HepG2 (cell line): ENCODE data around the gene AGO4. TPM values are rescaled to one million over a fixed set of nuclear protein-coding genes. Genes with fewer than 3 reads are reported as not detected.
"Not testable (repeated sequence)": the region's sequence is repeated elsewhere in the genome, so short reads cannot be mapped to it uniquely, and the experiment has no call there.

Source experiments
- ATAC-seq: fragments of 200-7000 bp; cut with Tn5 transposase; 3 replicates; pipeline ENCODE4 v1.9.1; 2020; ENCODE audit warnings: mild to moderate bottlenecking, moderate library complexity
- BruUV-seq: library from RNA; stranded (reverse); fragments of 400-500 nt; replicated peaks from 2 replicates; lab custom pipeline; 2021; lab: Mats Ljungman, UMichigan
- CTCF ChIA-PET: fragments of 300-600 bp; formaldehyde crosslinking; extraction: SDS; loops from one replicate; lab custom pipeline; 2021; ENCODE audit warnings: low total read pairs, inconsistent platforms, low intra/inter-chr PET ratio; lab: Yijun Ruan, JAX
- POLR2A ChIA-PET: fragments of 350-600 bp; sonication (Branson Sonifier 250); formaldehyde crosslinking; loops from one replicate; lab custom pipeline; 2020; ENCODE audit warnings: antibody characterized with exemption, inconsistent platforms; lab: Yijun Ruan, JAX
- DNase-seq: peaks from one replicate; pipeline ENCODE4 v3.0.0-alpha.2; 2015; ENCODE audit warnings: low spot score
- FAIRE-seq: peaks from 3 replicates; lab custom pipeline; 2011; peaks lifted over from hg19 to GRCh38; lab: Jason Lieb, UNC
- H2AFZ ChIP-seq: one replicate; pipeline ENCODE4 v1.6.1; 2011; ENCODE audit warnings: low read length, inconsistent platforms
- H3K27ac ChIP-seq: fragments of 300-600 bp; 3 replicates; pipeline ENCODE4 v1.8.0; 2011; ENCODE audit warnings: mixed run types, mild to moderate bottlenecking, mixed read lengths, low read length, inconsistent platforms; ENCODE audit not compliant: insufficient read depth; ENCODE audit errors: extremely low read length
- H3K27me3 ChIP-seq, 2 experiments: fragments of 200-600 bp in 1 of 2; 2 replicates in 1 of 2; 3 replicates in 1 of 2; pipeline versions ENCODE4 v1.6.0 to v1.8.0; 2011; ENCODE audit warnings: low read length in 2 of 2, mild to moderate bottlenecking in 2 of 2, moderate library complexity in 2 of 2, inconsistent platforms in 1 of 2; ENCODE audit not compliant: insufficient read depth in 2 of 2, control insufficient read depth in 1 of 2
- H3K36me3 ChIP-seq, 2 experiments: fragments of 200-600 bp in 1 of 2; replicated peaks in 1 of 2; 2 replicates in 1 of 2; 3 replicates in 1 of 2; pipeline versions ENCODE4 v1.5.1 to v1.8.0; 2011; ENCODE audit warnings: low read length in 2 of 2, inconsistent platforms in 1 of 2; ENCODE audit not compliant: insufficient read depth in 2 of 2, control insufficient read depth in 1 of 2
- H3K4me1 ChIP-seq: 2 replicates; pipeline ENCODE4 v1.5.1; 2012; ENCODE audit warnings: low read length, inconsistent platforms; ENCODE audit not compliant: insufficient read depth
- H3K4me2 ChIP-seq: 2 replicates; pipeline ENCODE4 v1.6.0; 2011; ENCODE audit warnings: low read depth, low read length, inconsistent platforms
- H3K4me3 ChIP-seq, 3 experiments: fragments of 200-600 bp in 1 of 3; sonication (generic), shearing (Covaris generic) in 1 of 3; replicated peaks in 1 of 3; 2 replicates each; pipeline ENCODE4 v1.5.1; 2011 to 2016; ENCODE audit warnings: low read length in 3 of 3, inconsistent platforms in 2 of 3, low read depth in 2 of 3, mild to moderate bottlenecking in 2 of 3, control low read depth in 1 of 3, mixed read lengths in 1 of 3; ENCODE audit not compliant: insufficient read depth in 1 of 3
- H3K79me2 ChIP-seq: one replicate; pipeline ENCODE4 v1.6.1; 2011; ENCODE audit warnings: low read length, inconsistent platforms; ENCODE audit not compliant: insufficient read depth
- H3K9ac ChIP-seq: 2 replicates; pipeline ENCODE4 v1.6.0; 2011; ENCODE audit warnings: mild to moderate bottlenecking, low read depth, low read length, inconsistent platforms; ENCODE audit not compliant: insufficient read depth
- H3K9me3 ChIP-seq: 2 replicates; pipeline ENCODE4 v1.5.1; 2012; ENCODE audit warnings: mild to moderate bottlenecking, low read length
- H4K20me1 ChIP-seq: 2 replicates; pipeline ENCODE4 v1.6.0; 2011; ENCODE audit warnings: inconsistent platforms, mild to moderate bottlenecking, low read length, moderate library complexity; ENCODE audit not compliant: insufficient read depth
- AGO1 ChIP-seq: fragments of 200-400 bp; formaldehyde crosslinking; IDR thresholded peaks from 2 replicates; pipeline ENCODE4 v1.6.1; 2017; ENCODE audit warnings: mild to moderate bottlenecking, low read depth, low read length, moderate library complexity; ENCODE audit not compliant: poor library complexity, severe bottlenecking
- CEBPB ChIP-seq: IDR thresholded peaks from 2 replicates; pipeline ENCODE4 v1.6.1; 2011; ENCODE audit warnings: low read depth, low read length, improper control_type of control experiment, borderline replicate concordance
- CEBPG ChIP-seq: IDR thresholded peaks from 2 replicates; pipeline ENCODE4 v1.6.1; 2016
- ISL2 ChIP-seq: sonication (generic); formaldehyde crosslinking; IDR thresholded peaks from 2 replicates; pipeline ENCODE4 v1.5.0; 2020; ENCODE audit warnings: missing genetic modification reagents
- ZNF777 ChIP-seq: sonication (generic); formaldehyde crosslinking; IDR thresholded peaks from 2 replicates; pipeline ENCODE4 v1.4.0; 2020; ENCODE audit warnings: missing genetic modification reagents
- WGBS: methylation state at CpG from one replicate; pipeline ENCODE4 v1.1.6; 2017; ENCODE audit warnings: low lambda C conversion rate; 5-methylcytosine and 5-hydroxymethylcytosine counted together
- in situ Hi-C: cut with HindIII; loops from 2 replicates; pipeline ENCODE4 v1.10.0; 2017; ENCODE audit warnings: low pct_unique_long_range_greater_than_20kb; ENCODE audit not compliant: extremely low pct_ligation_motif_present
- intact Hi-C: fragments of 100-400 bp; cut with micrococcal nuclease; formaldehyde crosslinking; loops from one replicate; pipeline ENCODE4 v1.10.0; 2022; ENCODE audit not compliant: unreplicated experiment
- polyA plus RNA-seq, 8 experiments: library from polyadenylated mRNA; depleted of rRNA in 3 of 8; stranded (reverse) in 7 of 8; unstranded in 1 of 8; fragments of >200 nt; fragmentation: Illumina TruSeq in 4 of 8; extraction: Trizol in 4 of 8; gene quantifications; 2 replicates each; pipeline versions ENCODE4 v1.2.1 to v1.2.3, GENCODE V29; 2011 to 2016; ENCODE audit warnings: low read depth in 4 of 8, missing spikeins in 1 of 8, mixed read lengths in 1 of 8; ENCODE audit not compliant: insufficient read depth in 1 of 8
- total RNA-seq, 5 experiments: library from RNA; depleted of rRNA; stranded (reverse); fragments of >200 nt; fragmentation: Illumina TruSeq; extraction: Trizol; gene quantifications; 2 replicates each; pipeline ENCODE4 v1.2.3, GENCODE V29; 2016; ENCODE audit warnings: low read depth in 1 of 5
- TF ChIP-seq, protein P1 (sequence below): sonication (generic); formaldehyde crosslinking; IDR thresholded peaks from 2 replicates; pipeline ENCODE4 v1.8.1; 2022; ENCODE audit warnings: mild to moderate bottlenecking, missing genetic modification reagents
- TF ChIP-seq, protein P2 (sequence below): sonication (generic); formaldehyde crosslinking; IDR thresholded peaks from 2 replicates; pipeline ENCODE4 v1.5.0; 2020; ENCODE audit warnings: mild to moderate bottlenecking, missing genetic modification reagents

Gene AGO4
- total and polyA plus RNA-seq, 2 of the 13 experiments (the other 11 are each of a cell fraction or from before 2014, with no cell fraction given), result 6.0 to 13.8 TPM

DNA sequence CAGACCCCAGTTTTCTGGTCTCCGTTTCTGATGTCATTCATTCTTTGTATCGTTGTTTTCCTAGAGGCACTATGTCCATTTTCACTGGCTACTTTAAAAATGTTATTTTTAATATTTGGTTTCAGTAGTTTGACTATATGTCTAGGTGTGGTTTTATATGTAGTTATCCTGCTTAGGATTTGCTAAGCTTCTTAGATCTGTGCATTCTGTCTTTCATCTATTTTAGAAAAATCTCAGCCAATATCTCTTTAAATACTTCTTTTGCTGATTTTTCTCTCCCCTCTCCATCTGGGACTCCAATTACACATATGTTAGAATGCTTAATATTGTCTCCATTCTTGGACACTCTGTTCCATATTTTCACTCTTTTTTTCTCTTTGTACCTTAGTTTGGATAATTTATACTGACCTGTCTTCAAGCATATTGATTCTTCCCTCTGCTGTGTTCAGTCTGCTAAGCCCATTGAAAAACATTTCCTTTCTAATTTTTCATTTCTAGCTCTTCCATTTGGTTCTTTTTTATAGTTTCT, 24.7 kb upstream of the AGO4 start:
- Histone ChIP-seq H3K79me2 (no peaks in the 10 kb centered on the region), H3K4me2 (no peak overlapping the region), H3K9ac (no peak overlapping the region), H3K9me3 (no peaks in the 10 kb centered on the region), H4K20me1 (no peaks in the 10 kb centered on the region), H3K36me3 (no peaks in the 10 kb centered on the region), H3K4me3 (no peak overlapping the region), H2AFZ (no peak overlapping the region), H3K27ac (no peak overlapping the region), H3K27me3 (no peaks in the 10 kb centered on the region; a peak in 1 of 5 replicates), H3K4me1 (no peaks in the 10 kb centered on the region)
- WGBS, result 21% methylated on average over 2 of the region's 2 CpGs
- intact Hi-C loops, result no loop called here
- CTCF ChIA-PET, result no interaction called here
- POLR2A ChIA-PET, result no interaction called here
- no TSS peak for BruUV-seq
- in situ Hi-C loops, result no loop called here
- ATAC-seq, result no peak
- TF ChIP-seq ISL2 (CRISPR knock-in tag) (no peak), AGO1 (no peak), ZNF777 (CRISPR knock-in tag) (no peak)
- TF ChIP-seq, protein P1, sequence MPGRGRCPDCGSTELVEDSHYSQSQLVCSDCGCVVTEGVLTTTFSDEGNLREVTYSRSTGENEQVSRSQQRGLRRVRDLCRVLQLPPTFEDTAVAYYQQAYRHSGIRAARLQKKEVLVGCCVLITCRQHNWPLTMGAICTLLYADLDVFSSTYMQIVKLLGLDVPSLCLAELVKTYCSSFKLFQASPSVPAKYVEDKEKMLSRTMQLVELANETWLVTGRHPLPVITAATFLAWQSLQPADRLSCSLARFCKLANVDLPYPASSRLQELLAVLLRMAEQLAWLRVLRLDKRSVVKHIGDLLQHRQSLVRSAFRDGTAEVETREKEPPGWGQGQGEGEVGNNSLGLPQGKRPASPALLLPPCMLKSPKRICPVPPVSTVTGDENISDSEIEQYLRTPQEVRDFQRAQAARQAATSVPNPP (CRISPR knock-in tag), result no peak
- DNase-seq, result no peak
- no peak for FAIRE-seq

DNA sequence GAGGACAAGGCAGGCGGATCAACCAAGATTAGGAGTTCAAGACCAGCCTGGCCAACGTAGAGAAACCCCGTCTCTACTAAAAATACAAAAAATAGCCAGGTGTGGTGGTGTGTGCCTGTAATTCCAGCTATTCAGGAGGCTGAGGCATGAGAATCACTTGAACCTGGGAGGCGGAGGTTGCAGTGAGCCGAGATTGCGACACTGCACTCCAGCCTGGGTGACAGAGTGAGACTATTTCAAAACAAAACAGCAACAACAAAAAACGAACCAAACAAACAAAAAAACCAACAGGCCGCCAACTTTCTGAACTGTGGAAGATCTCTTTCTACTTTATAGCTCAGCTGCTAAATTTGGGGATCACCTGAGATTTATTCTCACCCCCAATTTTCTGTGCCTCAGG, 23.5 kb upstream of the AGO4 start:
- CTCF ChIA-PET, H3K4me3 ChIP-seq, DNase-seq, FAIRE-seq, H3K4me1 ChIP-seq, ATAC-seq, BruUV-seq, in situ Hi-C loops, H3K4me2 ChIP-seq, H3K9ac ChIP-seq, H3K27me3 ChIP-seq, H3K9me3 ChIP-seq, H3K36me3 ChIP-seq, H2AFZ ChIP-seq, POLR2A ChIA-PET, intact Hi-C loops, H3K79me2 ChIP-seq, H4K20me1 ChIP-seq, H3K27ac ChIP-seq: not testable (repeated sequence)
- 61% methylated on average over 8 of the region's 8 CpGs for WGBS
- TF ChIP-seq CEBPB (peak; percentile 9; the same call in 1 of the 2 replicates), CEBPG (peak; percentile 39; the same call in 1 of the 2 replicates)
- TF ChIP-seq, protein P2, sequence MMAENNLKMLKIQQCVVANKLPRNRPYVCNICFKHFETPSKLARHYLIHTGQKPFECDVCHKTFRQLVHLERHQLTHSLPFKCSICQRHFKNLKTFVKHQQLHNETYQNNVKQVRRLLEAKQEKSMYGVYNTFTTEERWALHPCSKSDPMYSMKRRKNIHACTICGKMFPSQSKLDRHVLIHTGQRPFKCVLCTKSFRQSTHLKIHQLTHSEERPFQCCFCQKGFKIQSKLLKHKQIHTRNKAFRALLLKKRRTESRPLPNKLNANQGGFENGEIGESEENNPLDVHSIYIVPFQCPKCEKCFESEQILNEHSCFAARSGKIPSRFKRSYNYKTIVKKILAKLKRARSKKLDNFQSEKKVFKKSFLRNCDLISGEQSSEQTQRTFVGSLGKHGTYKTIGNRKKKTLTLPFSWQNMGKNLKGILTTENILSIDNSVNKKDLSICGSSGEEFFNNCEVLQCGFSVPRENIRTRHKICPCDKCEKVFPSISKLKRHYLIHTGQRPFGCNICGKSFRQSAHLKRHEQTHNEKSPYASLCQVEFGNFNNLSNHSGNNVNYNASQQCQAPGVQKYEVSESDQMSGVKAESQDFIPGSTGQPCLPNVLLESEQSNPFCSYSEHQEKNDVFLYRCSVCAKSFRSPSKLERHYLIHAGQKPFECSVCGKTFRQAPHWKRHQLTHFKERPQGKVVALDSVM (CRISPR knock-in tag), result peak; percentile 15; the same call in 1 of the 2 replicates
